GM13977 (cell line): ENCODE measurements around the gene KRTAP5-6.

Experiments used
- DNase-seq: peaks from one replicate; pipeline ENCODE4 v3.0.0; 2012; ENCODE audit warnings: low spot score
- CTCF ChIP-seq: IDR thresholded peaks from 2 replicates; pipeline ENCODE4 v1.5.1; 2012; ENCODE audit warnings: mild to moderate bottlenecking, control low read depth; ENCODE audit not compliant: insufficient read depth; ENCODE audit errors: extremely low read depth, missing control alignments
- in situ Hi-C: fragments of 300-500 bp; cut with MboI; formaldehyde crosslinking; loops from one replicate; pipeline ENCODE4 v1.12.0; 2022; ENCODE audit warnings: low sequenced_read_pairs, low pct_unique_long_range_greater_than_20kb, mixed read lengths, inconsistent platforms; ENCODE audit not compliant: unreplicated experiment

KRTAP5-6 gene

GRCh38 chr11:1728301-1728700 is 31.3 kb downstream of the KRTAP5-6 start:
- TF ChIP-seq CTCF: no peak
- in situ Hi-C loops: loop anchor here (10.0 kb wide), 1 partner anchor 66 kb away; no protein-coding TSS in a partner anchor
- no peak for DNase-seq

- no peak for DNase-seq
- in situ Hi-C loops: loop anchor here (10.0 kb wide), 1 partner anchor 66 kb away; no protein-coding TSS in a partner anchor
- no peak for TF ChIP-seq CTCF
These were observed 32.1 kb downstream of the KRTAP5-6 start for GRCh38 chr11:1728931-1729691.

GRCh38 chr11:1729692-1730011 is 32.7 kb downstream of the KRTAP5-6 start:
- no peak for DNase-seq
- TF ChIP-seq CTCF: no peak
- in situ Hi-C loops: loop anchor here (10.0 kb wide), 1 partner anchor 65 kb away; no protein-coding TSS in a partner anchor

GRCh38 chr11:1730059-1730629 is 33.1 kb downstream of the KRTAP5-6 start:
- DNase-seq: no peak
- no peak for TF ChIP-seq CTCF
- in situ Hi-C loops: no loop called here

- no peak for DNase-seq
- in situ Hi-C loops: no loop called here
- no peak for TF ChIP-seq CTCF
These were observed 34.6 kb downstream of the KRTAP5-6 start for GRCh38 chr11:1731451-1732059.

GRCh38 chr11:1732418-1733008 is 35.5 kb downstream of the KRTAP5-6 start:
- in situ Hi-C loops: no loop called here
- no peak for TF ChIP-seq CTCF
- DNase-seq: no peak
